Endometrium (tissue), 2 donors: ENCODE measurements around the gene ZBED1.
"Not testable (repeated sequence)": the region's sequence is repeated elsewhere in the genome, so short reads cannot be mapped to it uniquely, and the experiment has no call there.

Experiments
- FAIRE-seq: peaks from 2 replicates; lab custom pipeline; 2012; peaks lifted over from hg19 to GRCh38; lab: Jason Lieb, UNC
- donor health status: control.
- donor health status: control.

The ZBED1 gene

DNA sequence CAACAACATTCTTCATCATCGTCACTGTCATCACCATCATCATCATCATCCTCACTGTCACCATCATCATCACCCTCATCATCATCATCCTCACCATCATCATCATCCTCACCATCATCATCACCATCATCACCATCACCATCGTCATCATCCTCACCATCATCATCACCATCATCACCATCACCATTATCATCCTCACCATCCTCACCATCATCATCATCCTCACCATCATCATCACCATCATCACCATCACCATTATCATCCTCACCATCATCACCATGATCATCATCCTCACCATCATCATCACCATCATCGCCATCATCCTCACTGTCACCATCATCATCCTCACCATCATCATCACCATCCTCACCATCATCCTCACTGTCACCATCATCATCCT is 18.9 kb upstream of the ZBED1 start:
- FAIRE-seq: not testable (repeated sequence)

DNA sequence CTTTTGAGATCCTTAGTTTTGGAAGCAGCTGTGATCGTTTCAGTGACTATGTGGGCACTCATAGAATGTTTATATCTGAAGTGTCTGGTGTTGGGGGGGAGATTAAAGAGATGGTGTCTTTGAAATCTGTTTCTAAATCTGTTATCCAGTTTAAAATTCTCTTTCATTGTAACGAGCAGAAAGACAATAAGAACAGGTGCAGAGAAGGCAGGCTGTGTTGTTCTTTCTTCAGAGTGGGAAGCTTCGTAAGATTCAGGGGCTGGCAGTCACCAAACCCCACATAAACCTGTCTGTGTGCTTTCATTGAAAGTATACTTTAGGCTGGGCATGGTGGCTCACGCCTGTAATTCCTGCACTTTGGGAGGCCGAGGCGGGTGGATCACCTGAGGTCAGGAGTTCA is 16.3 kb upstream of the ZBED1 start:
- FAIRE-seq: no peak

DNA sequence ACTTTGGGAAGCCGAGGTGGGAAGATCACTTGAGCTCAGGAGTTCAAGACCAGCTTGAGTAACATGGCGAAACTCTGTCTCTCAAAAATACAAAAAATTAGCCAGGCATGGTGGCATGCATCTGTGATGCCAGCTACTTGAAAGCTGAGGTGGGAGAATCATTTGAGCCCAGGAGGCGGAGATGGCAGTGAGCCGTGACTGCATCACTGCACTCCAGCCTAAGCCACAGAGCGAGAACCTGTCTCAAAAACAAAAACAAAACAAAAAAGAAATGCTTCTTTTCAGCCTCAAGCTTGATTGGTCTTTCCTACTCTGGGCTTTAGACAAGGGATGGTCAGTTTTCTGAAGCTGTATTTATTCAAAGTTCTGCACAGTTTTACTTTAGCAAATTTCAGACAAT is 15.8 kb upstream of the ZBED1 start:
- FAIRE-seq: no peak

DNA sequence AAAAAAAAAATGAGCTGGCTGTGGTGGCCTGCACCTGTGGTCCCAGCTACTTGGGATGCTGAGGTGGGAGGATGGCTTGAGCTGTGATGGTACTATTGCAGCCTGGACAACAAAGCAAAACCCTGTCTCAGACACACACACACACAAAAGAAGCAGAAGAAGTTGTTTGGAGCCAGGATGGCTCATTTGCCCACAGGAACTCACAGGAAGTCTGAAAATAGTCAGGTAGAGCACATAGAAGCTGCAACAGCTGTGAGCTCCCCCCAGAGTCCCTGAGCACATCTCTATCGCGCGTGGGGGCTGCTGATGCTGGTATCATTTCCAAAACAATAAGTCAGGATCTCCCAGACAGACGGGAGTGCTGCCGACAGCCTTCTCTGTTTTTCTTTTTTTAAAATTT is 13.4 kb upstream of the ZBED1 start:
- no peak for FAIRE-seq

DNA sequence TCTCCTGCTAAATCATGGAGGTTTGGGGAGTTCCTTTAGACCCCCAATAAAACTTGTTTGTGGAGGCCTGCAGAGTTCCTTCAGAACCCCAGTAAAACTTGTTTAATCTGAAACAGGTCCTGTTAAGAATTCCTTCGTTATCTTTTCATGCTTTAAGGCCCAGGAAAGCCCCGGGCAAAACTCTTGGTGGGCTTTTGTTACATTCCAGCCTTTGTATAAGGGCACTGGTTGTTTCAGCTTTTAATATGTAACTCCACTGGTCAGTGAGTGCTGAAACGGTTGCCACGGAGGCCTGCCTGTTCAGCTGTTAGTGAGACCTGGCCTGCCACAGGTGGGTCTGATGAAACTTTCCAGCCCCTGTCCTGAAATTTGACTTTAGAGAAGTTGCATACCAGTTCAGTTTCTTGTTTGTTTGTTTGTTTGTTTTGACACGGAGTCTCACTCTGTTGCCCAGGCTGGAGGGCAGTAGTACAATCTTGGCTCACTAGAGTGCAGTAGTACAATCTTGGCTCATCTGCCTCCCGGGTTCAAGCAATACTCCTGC is 12.4 kb upstream of the ZBED1 start:
- FAIRE-seq: no peak

DNA sequence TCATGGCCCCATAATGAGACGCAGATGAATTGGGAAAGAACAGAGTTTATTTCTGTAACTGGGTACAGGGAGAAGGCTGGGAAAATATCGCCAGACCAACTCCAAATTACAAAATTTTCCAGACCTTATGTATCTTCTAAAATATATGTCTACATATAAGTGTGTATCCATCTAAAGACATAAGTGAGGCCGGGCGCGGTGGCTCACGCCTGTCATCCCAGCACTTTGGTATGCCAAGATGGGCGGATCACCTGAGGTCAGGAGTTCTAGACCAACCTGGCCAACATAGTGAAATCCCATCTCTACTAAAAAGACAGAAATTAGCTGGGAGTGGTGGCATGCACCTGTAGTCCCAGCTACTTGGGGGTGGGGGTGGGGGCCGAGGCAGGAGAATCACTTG is 11.7 kb upstream of the ZBED1 start:
- FAIRE-seq: no peak

DNA sequence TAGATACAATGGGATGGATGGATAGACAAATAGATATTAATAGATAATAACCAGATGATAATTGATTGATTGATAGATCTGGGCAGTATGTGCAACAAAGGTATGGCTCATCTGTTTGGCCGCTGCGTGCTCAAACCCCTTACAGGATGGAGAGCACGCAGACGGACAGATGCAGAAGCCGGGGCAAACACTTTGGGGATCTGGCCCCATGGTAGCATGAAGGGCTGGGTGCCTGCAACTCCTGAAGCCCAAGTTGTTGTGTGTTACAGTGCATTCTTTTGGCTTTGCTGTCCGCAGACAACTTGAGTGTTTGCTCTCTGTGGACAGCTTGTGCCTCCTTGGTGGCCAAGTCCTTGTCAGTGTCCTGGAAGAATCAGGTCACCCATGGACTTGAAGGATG is 10.6 kb upstream of the ZBED1 start:
- no peak for FAIRE-seq

DNA sequence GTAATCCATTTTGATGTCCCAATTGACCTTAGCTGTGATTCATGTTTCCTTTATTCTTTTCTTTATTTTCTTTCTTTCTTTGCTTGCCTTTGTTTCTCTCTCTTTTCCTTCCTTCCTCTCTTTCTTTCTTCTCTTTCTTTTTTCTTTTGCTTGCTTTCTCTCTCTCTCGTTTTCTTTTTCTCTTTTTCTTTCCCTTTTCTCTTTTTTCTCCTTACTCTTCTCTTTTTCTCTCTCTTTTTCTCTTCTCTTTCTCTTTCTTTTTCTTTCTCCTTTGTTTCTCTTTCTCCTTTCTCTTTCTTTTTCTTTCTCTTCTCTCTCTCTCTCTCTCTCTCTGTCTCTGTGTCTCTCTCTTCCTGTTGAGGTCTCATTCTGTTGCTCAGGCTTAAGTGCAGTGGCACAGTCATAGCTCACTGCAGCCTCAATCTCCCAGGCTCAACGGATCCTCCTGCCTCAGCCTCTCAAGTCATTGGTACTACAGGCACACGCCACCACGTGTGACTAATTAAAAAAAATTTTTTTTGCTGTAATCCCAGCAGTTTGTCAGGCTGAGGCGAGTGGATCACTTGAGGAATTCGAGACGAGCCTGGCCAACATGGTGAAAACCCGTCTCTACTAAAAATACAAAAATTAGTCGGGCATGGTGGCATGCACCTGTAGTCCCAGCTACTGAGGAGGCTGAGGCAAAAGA is 8.0 kb upstream of the ZBED1 start:
- no peak for FAIRE-seq

DNA sequence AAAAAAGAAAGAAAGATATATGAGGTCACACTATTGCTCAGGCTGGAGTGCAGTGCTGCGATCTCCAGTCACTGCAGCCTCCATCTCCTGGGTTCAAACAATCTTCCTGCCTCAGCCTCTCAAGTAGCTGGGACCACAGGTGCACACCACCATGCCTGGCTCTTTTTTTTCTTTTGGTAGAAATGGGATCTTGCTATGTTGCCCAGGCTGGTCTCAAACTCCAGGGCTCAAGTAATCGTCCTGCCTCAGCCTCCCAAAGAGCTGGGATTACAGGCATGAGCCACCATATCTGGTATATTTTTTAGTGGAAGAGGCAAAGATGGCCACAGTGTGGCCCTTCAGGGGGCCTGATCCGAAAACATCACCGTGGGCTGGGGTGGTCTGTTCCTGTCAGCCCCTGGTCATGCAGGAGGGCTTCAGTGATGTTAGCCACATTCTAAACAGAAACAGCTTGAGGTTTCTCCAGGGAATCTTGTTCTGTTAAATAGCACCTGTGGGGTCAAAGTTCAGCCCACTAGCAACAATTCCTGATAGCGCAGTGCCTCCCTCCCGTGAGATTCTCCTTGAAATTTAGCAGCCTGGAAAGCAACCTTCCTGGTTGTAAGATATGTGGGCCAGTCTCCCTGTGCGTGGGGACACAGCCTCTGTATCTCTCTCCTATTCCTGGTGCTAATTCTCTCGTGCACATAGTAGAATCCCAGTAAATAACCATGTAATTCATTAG is 7.3 kb upstream of the ZBED1 start:
- no peak for FAIRE-seq

DNA sequence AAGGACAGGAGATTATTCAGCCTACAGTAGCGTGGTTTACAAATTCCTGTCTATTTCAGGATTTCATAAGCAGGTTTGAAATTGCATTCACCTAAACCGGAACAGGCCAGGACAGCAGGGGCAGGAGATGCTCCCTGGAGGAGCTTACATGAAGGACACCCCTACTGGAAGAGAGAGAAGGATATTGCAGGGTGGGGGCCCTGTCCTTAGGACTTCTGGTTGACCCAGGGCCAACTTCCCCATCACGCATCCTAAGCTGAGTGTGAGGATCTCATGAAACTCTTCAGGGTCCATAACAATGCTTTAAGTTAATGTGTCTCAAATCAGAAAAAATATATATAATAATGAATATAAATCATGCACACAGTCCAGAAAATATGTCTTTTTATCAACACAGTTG is 6.4 kb upstream of the ZBED1 start:
- FAIRE-seq: no peak

DNA sequence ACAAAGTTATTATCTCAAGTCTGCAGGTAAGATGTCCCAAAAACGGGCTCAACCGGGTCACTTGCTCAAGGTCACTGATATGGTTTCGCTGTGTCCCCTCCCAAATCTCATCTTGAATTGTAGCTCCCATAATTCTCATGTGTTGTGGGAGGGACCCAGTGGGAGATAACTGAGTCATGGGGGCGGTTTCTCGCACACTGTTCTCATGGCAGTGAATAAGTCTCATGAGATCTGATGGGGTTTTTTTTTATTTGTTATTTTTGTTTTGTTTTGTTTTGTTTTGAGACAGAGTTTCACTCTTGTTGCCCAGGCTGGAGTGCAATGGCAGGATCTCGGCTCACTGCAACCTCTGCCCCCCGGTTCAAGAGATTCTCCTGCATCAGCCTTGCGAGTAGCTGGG is 4.6 kb upstream of the ZBED1 start:
- not testable (repeated sequence) for FAIRE-seq

DNA sequence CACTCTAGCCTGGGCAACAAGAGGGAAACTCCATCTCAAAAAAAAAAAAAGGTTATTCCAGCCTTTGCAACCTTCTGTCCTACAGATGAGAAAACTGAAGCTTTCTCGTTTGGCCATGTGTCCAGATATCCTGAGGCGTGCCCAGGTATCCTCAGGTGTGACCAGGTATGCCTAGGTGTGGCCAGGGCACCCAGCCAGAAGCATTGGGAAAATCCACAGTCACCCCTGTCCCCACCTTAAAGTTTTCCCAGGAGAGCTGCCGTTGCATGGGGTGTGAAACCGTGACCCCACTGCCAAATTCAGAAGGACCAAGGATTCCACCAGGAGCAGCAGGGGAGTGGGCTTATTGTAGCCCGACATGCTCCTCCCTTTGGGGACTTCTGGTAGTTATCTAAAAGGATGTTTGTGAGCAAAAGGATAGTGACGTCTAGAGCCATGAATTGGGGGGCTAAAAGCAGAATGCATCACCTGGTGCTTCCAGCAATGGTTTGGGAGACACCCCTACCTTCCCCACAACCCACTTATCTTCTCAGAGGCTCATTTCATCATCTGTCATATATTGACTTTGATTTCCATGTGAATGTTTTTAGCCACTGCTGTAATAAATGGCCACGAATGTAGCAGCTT is 4.0 kb upstream of the ZBED1 start:
- FAIRE-seq: no peak

DNA sequence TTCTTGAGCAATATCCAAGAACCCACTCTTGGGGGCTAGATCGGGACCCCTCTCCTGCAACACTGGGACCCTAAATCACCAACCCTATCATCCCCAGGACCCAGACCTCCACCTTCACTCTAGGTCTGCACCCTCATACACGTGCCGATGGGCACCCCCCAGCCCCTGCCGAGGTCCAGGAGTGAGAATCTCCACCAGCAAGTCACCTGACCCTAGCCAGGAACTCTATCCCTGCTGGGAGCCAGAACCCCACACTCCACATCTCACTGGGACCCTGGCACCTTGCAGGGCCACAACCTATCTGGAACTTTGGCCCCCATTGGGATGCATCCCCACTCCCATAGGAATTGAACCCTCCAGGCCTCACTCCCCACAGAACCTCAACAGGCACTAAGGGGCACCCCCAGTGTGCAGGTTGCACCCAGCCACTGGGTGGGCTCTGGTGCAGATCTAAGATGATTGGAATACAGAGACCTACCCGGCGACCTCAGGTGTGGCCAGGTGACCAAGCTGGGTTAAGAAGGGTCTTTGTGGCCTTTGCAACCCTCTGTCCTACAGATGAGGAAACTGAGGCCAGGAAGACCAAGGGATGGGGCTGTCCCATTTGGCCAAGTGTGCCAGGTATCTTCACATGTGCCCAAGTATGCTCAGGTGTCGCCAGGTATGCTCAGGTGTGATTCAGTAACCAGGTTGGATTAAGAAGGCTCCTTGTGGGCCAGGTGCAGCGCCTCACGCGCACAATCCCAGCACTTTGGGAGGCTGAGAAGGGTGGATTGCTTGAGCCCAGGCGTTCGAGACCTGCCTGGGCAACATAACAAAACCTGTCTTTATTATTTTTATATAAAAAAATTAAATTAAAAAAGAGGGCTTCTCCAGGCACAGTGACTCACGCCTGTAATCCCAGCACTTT is 3.1 kb upstream of the ZBED1 start:
- FAIRE-seq: no peak

DNA sequence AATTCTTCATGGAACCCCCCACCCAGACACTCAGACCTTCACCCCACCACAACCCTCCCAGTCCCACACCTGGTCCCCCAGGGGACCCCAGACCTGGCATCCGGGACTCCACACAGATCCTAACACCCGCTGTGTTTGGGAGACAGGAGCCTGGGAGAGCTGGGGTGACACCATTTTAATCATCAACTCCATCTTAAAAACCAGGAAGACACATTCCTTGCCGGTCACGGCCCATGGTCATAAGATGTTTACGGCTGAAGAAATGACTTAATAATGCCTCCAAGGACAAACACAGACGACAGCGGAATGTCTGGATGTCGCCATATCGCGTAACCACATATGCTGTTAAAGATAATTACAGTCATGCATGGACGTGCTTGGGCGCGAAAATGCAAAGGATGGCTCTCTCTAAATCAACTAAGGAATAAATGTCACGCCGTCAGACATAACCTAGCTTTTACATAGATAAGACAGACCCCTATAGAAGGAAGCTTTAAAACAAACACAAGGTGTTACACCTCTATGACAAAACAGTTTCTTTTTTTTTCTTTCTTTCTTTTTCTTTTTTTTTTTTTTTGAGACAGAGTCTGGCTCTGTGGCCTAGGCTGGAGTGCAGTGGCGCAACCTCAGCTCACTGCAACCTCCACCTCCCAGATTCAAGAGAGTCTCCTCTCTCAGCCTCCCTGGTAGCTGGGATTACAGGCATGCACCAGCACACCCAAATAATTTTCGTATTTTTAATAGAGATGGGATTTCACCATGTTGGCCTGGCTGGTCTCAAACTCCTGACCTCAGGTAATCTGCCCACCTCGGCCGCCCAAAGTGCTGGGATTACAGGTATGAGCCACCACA is 2.1 kb upstream of the ZBED1 start:
- FAIRE-seq: no peak

DNA sequence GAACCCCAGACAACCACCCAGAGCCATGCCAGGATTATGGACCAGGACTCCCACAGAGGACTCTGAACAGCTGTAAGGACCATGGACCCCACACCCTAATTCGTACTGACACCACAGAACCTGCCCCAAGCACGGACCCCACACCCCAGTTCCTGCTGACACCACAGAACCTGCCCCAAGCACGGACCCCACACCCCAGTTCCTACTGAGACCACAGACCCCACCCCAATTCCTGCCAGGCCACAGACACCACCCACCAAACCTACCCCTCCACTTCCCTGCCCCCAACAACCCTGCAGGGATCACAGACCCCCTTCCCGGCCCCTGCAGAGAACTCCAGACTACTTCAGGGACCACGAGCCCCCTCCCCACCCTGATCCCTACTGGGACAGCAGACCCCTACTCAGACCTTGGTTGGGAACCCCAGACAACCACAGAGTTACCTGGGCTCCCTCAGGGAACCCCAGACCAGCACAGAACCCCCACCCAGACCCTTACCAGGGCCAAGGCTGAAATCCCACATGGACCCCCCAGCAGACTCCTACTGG is 1.4 kb upstream of the ZBED1 start:
- no peak for FAIRE-seq

DNA sequence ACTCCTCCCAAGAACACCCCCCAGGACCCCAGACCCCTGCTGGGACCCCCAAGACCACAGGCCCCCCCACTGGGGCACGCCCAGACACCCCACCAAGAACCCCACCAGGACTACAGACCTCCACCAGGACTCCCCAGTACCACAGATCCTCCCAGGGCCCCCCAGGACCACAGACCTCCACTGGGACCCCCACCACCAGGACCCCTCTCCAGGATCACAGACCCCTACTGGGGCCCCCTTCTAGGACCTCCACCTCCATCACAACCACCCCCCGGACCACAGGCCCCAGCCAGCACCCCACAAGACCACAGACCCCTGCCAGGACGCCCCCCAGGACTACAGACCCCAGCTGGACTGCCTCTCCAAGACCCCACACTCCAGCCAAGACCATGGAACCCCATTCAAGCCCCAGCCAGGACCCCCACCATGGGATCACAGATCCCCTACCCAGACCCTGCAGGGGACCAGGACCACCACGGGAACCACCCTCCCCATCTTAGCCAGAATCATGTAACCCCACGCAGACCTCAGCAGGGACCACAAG is 855 bp upstream of the ZBED1 start:
- FAIRE-seq: no peak

DNA sequence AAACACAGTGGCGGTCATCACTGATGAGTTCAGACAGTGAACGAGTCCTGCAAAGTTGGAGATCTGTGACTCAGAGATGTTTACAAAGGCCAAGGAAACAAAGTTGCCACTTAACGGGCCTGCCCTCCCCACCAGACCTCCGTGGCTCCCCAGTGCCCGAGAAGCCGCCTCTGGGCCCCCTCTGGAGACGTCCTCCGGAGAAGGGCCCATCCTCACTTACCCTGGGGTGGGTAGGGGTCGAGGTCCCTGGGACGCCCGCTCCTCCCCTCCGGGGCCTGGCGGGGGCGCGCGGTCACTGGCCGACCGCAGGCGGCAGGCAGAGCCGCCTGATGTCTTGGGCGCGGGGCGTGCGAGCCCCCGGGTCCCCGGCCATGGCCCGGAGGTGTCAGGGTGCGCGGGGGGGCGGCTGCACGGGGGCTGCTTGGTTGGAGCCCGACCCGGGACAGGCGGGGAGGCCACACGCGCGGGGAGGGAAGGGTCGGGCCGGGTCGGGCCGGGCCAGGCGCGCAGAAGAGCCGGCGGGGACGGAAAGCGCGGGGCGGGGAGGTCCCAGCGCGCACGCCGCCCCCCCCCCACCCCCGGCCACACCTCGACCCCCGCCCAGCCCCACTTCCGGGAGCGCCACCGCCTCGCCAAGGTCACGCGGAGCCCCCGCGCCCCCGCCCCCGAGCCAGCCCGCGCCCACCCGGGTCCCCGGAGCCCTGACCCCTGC is 529 bp downstream of the ZBED1 start:
- no peak for FAIRE-seq

DNA sequence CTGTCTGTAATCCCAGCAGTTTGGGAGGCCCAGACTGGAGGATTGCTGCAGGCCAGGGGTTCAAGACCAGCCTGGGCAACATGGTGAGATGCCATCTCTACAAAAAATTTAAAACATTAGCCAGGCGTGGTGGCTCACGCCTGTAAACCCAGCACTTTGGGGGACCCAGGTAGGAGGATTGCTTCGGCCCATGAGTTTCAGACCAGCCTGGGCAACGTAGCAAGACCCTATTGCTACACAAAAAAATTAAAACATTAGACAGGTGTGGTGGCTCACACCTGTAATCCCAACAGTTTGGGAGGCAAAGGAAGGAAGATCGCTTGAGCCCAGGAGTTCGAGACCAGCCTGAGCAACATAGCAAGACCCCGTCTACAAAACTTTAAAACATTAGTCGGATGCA is 1.3 kb downstream of the ZBED1 start:
- no peak for FAIRE-seq

DNA sequence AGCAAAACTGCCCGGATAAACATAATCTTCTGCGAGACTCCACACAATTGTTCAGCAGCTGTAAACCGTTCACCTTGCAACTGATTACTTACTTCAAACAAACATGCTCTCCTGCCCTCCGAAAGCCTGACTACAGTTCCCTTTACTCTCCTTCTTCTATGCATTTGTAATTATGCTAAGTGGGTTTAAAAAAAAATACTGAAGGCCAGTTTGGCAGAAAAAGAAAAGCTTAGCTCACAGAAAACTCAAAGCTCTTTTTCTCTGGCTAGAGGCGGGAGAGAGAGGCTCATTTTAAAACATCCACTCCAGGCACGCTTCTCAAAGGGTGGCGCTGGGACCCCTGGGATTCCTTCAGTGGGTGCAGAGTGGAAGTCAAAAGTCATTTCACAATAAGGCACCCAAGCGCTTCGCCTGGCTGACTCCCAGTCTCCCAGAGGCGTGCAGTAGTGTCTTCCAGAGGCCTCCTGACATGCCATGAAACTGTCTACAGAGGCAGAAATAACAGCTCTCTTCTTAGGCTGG is 1.9 kb downstream of the ZBED1 start:
- FAIRE-seq: no peak
